Effector memory CD4-positive, alpha-beta T cell (primary cell): ENCODE measurements around the gene PAK5.

Experiments
- DNase-seq, 3 donors: peaks; one replicate each; pipeline ENCODE4 v3.0.0-alpha.2; 2020
- H3K27ac ChIP-seq: 2 replicates; pipeline ENCODE4 v1.7.0; 2013; ENCODE audit warnings: mild to moderate bottlenecking, low read length, moderate library complexity; ENCODE audit not compliant: insufficient read depth, poor library complexity, severe bottlenecking
- H3K27me3 ChIP-seq: replicated peaks from 2 replicates; pipeline ENCODE4 v1.7.0; 2013; ENCODE audit warnings: mild to moderate bottlenecking, low read length; ENCODE audit not compliant: insufficient read depth, control insufficient read depth, poor library complexity, severe bottlenecking
- H3K36me3 ChIP-seq: 2 replicates; pipeline ENCODE4 v1.7.0; 2013; ENCODE audit warnings: mild to moderate bottlenecking, low read length, moderate library complexity; ENCODE audit not compliant: control insufficient read depth, insufficient read depth
- H3K4me1 ChIP-seq: 2 replicates; pipeline ENCODE4 v1.7.0; 2013; ENCODE audit warnings: low read length, mild to moderate bottlenecking; ENCODE audit not compliant: control insufficient read depth, insufficient read depth, poor library complexity, severe bottlenecking
- H3K4me3 ChIP-seq: 2 replicates; pipeline ENCODE4 v1.7.0; 2013; ENCODE audit warnings: low read length, low read depth, mild to moderate bottlenecking; ENCODE audit not compliant: insufficient read depth, poor library complexity, severe bottlenecking
- H3K9me3 ChIP-seq: 2 replicates; pipeline ENCODE4 v1.7.0; 2013; ENCODE audit warnings: mild to moderate bottlenecking, low read length, moderate library complexity; ENCODE audit not compliant: control insufficient read depth

Gene PAK5

GRCh38 chr20:9499126-9499899 lies 339.6 kb downstream of the PAK5 start:
- H3K27ac ChIP-seq, result no peak overlapping the region
- H3K36me3 ChIP-seq, result no peaks in the 10 kb centered on the region
- no peak overlapping the region for H3K4me3 ChIP-seq
- no peaks in the 10 kb centered on the region for H3K4me1 ChIP-seq
- DNase-seq, result no peak
- no peaks in the 10 kb centered on the region for H3K9me3 ChIP-seq
- no peaks in the 10 kb centered on the region for H3K27me3 ChIP-seq

GRCh38 chr20:9498322-9498721 lies 340.6 kb downstream of the PAK5 start:
- Histone ChIP-seq H3K36me3 (no peaks in the 10 kb centered on the region), H3K4me3 (no peak overlapping the region), H3K4me1 (no peaks in the 10 kb centered on the region), H3K9me3 (no peaks in the 10 kb centered on the region), H3K27me3 (no peaks in the 10 kb centered on the region), H3K27ac (no peak overlapping the region)
- DNase-seq, result no peak

DNA sequence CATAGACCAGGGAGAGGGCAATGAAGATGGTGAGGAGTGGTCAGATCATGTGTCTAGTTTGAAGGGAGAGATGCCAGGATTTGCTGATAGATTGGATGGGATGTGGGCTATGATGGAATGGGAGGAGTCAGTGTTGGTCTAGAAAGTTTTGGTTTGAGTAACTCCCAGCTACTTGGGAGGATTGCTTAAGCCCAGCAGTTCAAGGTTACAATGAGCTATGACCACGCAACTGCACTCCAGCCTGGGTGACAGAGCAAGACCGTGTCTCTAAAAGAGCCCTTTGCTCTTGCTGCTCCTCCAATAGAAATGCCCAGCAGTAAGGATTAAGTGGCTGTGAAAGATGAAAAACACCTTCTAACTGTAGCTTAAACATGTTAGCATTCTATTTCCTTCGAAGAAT lies 342.7 kb downstream of the PAK5 start:
- H3K4me1 ChIP-seq, result no peaks in the 10 kb centered on the region
- H3K4me3 ChIP-seq, result no peak overlapping the region
- H3K36me3 ChIP-seq, result no peaks in the 10 kb centered on the region
- H3K9me3 ChIP-seq, result no peaks in the 10 kb centered on the region
- no peaks in the 10 kb centered on the region for H3K27me3 ChIP-seq
- DNase-seq, result no peak
- H3K27ac ChIP-seq, result no peak overlapping the region

DNA sequence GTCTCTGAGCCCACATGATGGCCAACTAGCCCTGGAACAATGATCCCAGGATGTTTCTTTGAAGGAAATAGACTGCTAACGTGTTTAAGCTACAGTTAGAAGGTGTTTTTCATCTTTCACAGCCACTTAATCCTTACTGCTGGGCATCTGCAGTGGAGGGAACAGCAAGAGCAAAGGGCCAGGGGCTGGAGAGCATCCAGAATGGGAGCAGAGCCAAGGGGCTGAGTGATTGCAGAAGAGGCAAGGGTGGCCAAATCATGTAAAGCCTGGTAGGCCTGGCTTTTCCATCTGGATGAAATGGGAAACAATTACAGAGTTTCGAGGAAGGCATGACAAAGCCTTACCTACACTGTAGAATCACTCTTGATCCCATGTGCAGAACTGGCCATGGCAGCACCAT lies 343.2 kb downstream of the PAK5 start:
- Histone ChIP-seq H3K4me1 (no peaks in the 10 kb centered on the region), H3K27me3 (no peaks in the 10 kb centered on the region), H3K27ac (no peak overlapping the region), H3K4me3 (no peak overlapping the region), H3K36me3 (no peaks in the 10 kb centered on the region), H3K9me3 (no peaks in the 10 kb centered on the region)
- no peak for DNase-seq

GRCh38 chr20:9493803-9494202 lies 345.1 kb downstream of the PAK5 start:
- H3K4me1 ChIP-seq, result no peaks in the 10 kb centered on the region
- no peaks in the 10 kb centered on the region for H3K9me3 ChIP-seq
- H3K27me3 ChIP-seq, result no peaks in the 10 kb centered on the region
- no peak overlapping the region for H3K27ac ChIP-seq
- no peaks in the 10 kb centered on the region for H3K36me3 ChIP-seq
- H3K4me3 ChIP-seq, result no peak overlapping the region
- DNase-seq, result no peak

- no peak for DNase-seq
- Histone ChIP-seq H3K4me3 (no peak overlapping the region), H3K27ac (no peak overlapping the region), H3K27me3 (no peaks in the 10 kb centered on the region), H3K9me3 (no peaks in the 10 kb centered on the region), H3K4me1 (no peaks in the 10 kb centered on the region), H3K36me3 (no peaks in the 10 kb centered on the region)
These were observed 346.8 kb downstream of the PAK5 start for GRCh38 chr20:9492067-9492466.

- no peaks in the 10 kb centered on the region for H3K4me1 ChIP-seq
- no peak for DNase-seq
These were observed 347.6 kb downstream of the PAK5 start for GRCh38 chr20:9491324-9491723.

GRCh38 chr20:9490631-9491030 lies 348.2 kb downstream of the PAK5 start:
- H3K9me3 ChIP-seq, result no peaks in the 10 kb centered on the region
- H3K4me1 ChIP-seq, result no peaks in the 10 kb centered on the region
- DNase-seq, result no peak
- no peak overlapping the region for H3K4me3 ChIP-seq
- no peak overlapping the region for H3K27ac ChIP-seq
- H3K36me3 ChIP-seq, result no peaks in the 10 kb centered on the region
- no peaks in the 10 kb centered on the region for H3K27me3 ChIP-seq

More at GRCh38 chr20:9491324-9491723, 347.6 kb downstream of the PAK5 start:
- no peaks in the 10 kb centered on the region for H3K27me3 ChIP-seq
- no peaks in the 10 kb centered on the region for H3K9me3 ChIP-seq
- no peak overlapping the region for H3K27ac ChIP-seq
- H3K36me3 ChIP-seq, result no peaks in the 10 kb centered on the region
- H3K4me3 ChIP-seq, result no peak overlapping the region

- H3K36me3 ChIP-seq, result no peaks in the 10 kb centered on the region
- no peaks in the 10 kb centered on the region for H3K27me3 ChIP-seq
- DNase-seq, result no peak
- H3K9me3 ChIP-seq, result no peaks in the 10 kb centered on the region
- H3K4me1 ChIP-seq, result no peaks in the 10 kb centered on the region
- H3K27ac ChIP-seq, result no peak overlapping the region
- no peak overlapping the region for H3K4me3 ChIP-seq
These were observed 348.7 kb downstream of the PAK5 start for GRCh38 chr20:9490161-9490560.

DNA sequence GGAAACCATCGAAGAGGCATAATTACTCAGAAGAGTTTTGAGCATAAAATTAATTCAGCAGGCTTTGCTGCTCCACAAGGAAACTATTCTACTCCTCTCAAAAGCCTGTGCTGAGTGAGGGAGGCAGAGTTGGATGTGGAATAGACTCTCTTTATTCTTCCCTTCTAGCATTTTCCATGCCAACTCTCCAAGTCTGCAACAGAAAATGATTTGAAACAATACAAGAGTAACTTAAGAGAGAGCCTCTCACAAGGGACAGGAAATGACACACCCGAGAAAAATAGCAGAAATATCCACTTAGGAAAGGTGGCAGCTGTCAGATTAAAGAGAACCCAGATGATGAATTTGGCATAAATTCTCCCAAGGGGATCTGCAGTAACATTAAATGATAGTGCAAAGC lies 350.8 kb downstream of the PAK5 start:
- H3K27ac ChIP-seq, result no peak overlapping the region

More for the DNA sequence above, 350.8 kb downstream of the PAK5 start:
- H3K36me3 ChIP-seq, result no peaks in the 10 kb centered on the region
- no peaks in the 10 kb centered on the region for H3K27me3 ChIP-seq
- no peak overlapping the region for H3K4me3 ChIP-seq
- H3K9me3 ChIP-seq, result no peaks in the 10 kb centered on the region
- H3K4me1 ChIP-seq, result no peaks in the 10 kb centered on the region
- no peak for DNase-seq
